HEK293T (cell line): Measurements from ENCODE around the gene FNBP1L.

Source experiments
- CTCF ChIA-PET: fragments of 350-600 bp; formaldehyde crosslinking; extraction: SDS; loops from one replicate; lab custom pipeline; 2021; ENCODE audit warnings: antibody characterized with exemption, inconsistent platforms; lab: Yijun Ruan, JAX
- POLR2A ChIA-PET: fragments of 350-600 bp; formaldehyde crosslinking; extraction: SDS; loops from one replicate; lab custom pipeline; 2020; ENCODE audit warnings: antibody characterized with exemption, inconsistent platforms; lab: Yijun Ruan, JAX
- DNase-seq: peaks from one replicate; pipeline ENCODE4 v3.0.0; 2012; ENCODE audit warnings: mixed read lengths; ENCODE audit errors: extremely low spot score
- ARNT ChIP-seq: fragments of 450-650 bp; IDR thresholded peaks from 2 replicates; pipeline ENCODE4 v1.6.1; 2017; ENCODE audit warnings: mild to moderate bottlenecking
- BHLHE40 ChIP-seq: fragments of 450-650 bp; IDR thresholded peaks from 2 replicates; pipeline ENCODE4 v1.6.1; 2016; ENCODE audit warnings: mild to moderate bottlenecking, moderate library complexity, borderline replicate concordance
- CTBP1 ChIP-seq: fragments of 450-650 bp; IDR thresholded peaks from 2 replicates; pipeline ENCODE4 v1.6.1; 2016; ENCODE audit warnings: borderline replicate concordance
- ELF4 ChIP-seq: fragments of 450-650 bp; IDR thresholded peaks from 2 replicates; pipeline ENCODE4 v1.6.1; 2017; ENCODE audit warnings: antibody characterized with exemption
- FOXA1 ChIP-seq: fragments of 450-650 bp; IDR thresholded peaks from 2 replicates; pipeline ENCODE4 v1.6.1; 2016; ENCODE audit warnings: mild to moderate bottlenecking
- FOXK2 ChIP-seq: fragments of 450-650 bp; IDR thresholded peaks from 2 replicates; pipeline ENCODE4 v1.6.1; 2016; ENCODE audit warnings: mild to moderate bottlenecking
- FOXM1 ChIP-seq: fragments of 450-650 bp; IDR thresholded peaks from 2 replicates; pipeline ENCODE4 v1.6.1; 2017; ENCODE audit warnings: mild to moderate bottlenecking, borderline replicate concordance
- HDGF ChIP-seq: fragments of 450-650 bp; IDR thresholded peaks from 2 replicates; pipeline ENCODE4 v1.6.1; 2017; ENCODE audit warnings: antibody characterized with exemption, borderline replicate concordance
- L3MBTL2 ChIP-seq: fragments of 450-650 bp; conservative IDR thresholded peaks from 2 replicates; pipeline ENCODE4 v1.6.1; 2016; ENCODE audit warnings: mild to moderate bottlenecking
- LEF1 ChIP-seq: fragments of 450-650 bp; IDR thresholded peaks from 2 replicates; pipeline ENCODE4 v1.6.1; 2017; ENCODE audit warnings: mild to moderate bottlenecking, borderline replicate concordance
- NFRKB ChIP-seq: fragments of 450-650 bp; IDR thresholded peaks from 2 replicates; pipeline ENCODE4 v1.6.1; 2016; ENCODE audit warnings: mild to moderate bottlenecking, moderate library complexity
- SP1 ChIP-seq: fragments of 450-650 bp; IDR thresholded peaks from 2 replicates; pipeline ENCODE4 v1.6.1; 2017
- SUZ12 ChIP-seq: fragments of 450-650 bp; IDR thresholded peaks from 2 replicates; pipeline ENCODE4 v1.6.1; 2016; ENCODE audit warnings: mild to moderate bottlenecking
- TARDBP ChIP-seq: fragments of 450-650 bp; IDR thresholded peaks from 2 replicates; pipeline ENCODE4 v1.6.1; 2016
- ZNF384 ChIP-seq: fragments of 450-650 bp; IDR thresholded peaks from 2 replicates; pipeline ENCODE4 v1.6.1; 2016
- TF ChIP-seq, protein P1 (sequence below): fragments of 450-650 bp; IDR thresholded peaks from 2 replicates; pipeline ENCODE4 v1.6.1; 2016

The FNBP1L gene

GRCh38 chr1:93440706-93441105 lies 7.2 kb upstream of the FNBP1L start:
- TF ChIP-seq TARDBP (no peak), NFRKB (no peak), L3MBTL2 (no peak)
- ChIA-PET CTCF (no interaction called here), POLR2A (no interaction called here)
- DNase-seq = no peak

GRCh38 chr1:93441589-93441988 lies 6.3 kb upstream of the FNBP1L start:
- POLR2A ChIA-PET = no interaction called here
- DNase-seq = no peak
- CTCF ChIA-PET = no interaction called here
- TF ChIP-seq TARDBP = no peak
- TF ChIP-seq ELF4 = no peak

DNA sequence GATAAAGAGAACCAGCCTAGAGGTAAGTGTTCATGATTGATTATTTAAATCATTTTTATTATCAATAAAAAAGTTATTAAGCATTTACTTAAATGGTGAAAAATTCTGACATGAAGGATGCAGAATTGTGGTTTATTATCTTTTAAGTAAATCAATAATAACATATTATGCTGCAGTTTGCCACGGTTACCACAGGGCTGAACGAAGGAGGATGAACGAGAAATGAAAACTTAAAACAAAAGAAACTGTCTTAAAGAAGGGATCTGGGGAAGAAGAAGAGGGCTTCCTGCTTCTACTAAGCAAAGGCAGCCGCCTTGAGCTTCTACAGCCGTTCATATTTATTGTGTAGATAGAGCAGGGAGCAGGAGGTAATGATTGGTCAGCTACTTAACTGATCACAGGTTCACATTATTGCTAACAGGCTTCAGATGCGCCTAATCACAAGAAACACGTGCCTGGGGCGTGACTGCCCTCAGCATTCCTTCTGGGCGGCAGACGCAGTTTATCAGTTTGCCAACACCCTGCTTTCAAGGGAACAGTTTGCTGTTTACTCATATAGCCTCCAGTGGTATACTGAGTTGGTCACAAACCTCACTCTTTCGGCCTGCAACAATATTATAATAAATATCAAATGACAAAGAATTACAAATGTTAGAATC lies 5.8 kb upstream of the FNBP1L start:
- TF ChIP-seq L3MBTL2 (peak; percentile 60), NFRKB (no peak), HDGF (no peak), FOXM1 (no peak), SUZ12 (no peak)
- ChIA-PET POLR2A (no interaction called here), CTCF (interaction anchor here (0.9 kb wide), 1 partner anchor 272 kb away, joined by 3 read pairs; no protein-coding TSS in a partner anchor)
- DNase-seq = no peak

GRCh38 chr1:93442741-93443140 lies 5.2 kb upstream of the FNBP1L start:
- no peak for TF ChIP-seq SUZ12
- POLR2A ChIA-PET = no interaction called here
- DNase-seq = no peak
- CTCF ChIA-PET = interaction anchor here (0.9 kb wide), 1 partner anchor 271 kb away, joined by 3 read pairs; no protein-coding TSS in a partner anchor

DNA sequence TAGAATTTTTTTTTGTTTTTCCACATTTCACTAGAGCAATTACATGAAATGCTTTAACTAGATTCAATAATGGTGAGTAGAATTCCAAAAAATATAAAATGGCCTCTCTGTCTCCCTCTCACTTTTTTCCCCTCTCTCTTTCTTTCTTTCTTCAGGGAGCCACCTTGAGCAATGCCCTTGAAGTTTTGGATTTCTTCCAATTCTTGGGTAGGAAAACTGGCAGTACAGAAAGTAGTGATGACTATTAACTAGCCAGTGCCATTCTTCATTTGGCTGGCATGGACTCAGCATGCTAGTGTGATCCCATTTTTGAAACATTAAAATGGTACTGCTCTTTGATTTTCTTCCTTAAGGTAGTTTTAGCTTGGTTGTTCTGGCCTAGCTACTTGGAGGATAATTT lies 4.5 kb upstream of the FNBP1L start:
- TF ChIP-seq, protein P1, sequence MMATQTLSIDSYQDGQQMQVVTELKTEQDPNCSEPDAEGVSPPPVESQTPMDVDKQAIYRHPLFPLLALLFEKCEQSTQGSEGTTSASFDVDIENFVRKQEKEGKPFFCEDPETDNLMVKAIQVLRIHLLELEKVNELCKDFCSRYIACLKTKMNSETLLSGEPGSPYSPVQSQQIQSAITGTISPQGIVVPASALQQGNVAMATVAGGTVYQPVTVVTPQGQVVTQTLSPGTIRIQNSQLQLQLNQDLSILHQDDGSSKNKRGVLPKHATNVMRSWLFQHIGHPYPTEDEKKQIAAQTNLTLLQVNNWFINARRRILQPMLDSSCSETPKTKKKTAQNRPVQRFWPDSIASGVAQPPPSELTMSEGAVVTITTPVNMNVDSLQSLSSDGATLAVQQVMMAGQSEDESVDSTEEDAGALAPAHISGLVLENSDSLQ = no peak
- TF ChIP-seq SP1 (no peak), ZNF384 (no peak), SUZ12 (no peak), NFRKB (no peak), ELF4 (no peak), BHLHE40 (no peak)
- no peak for DNase-seq
- ChIA-PET CTCF (no interaction called here), POLR2A (no interaction called here)

GRCh38 chr1:93446837-93447451 lies 974 bp upstream of the FNBP1L start:
- no peak for DNase-seq
- TF ChIP-seq TARDBP (no peak), NFRKB (no peak), SUZ12 (no peak), ARNT (no peak), HDGF (no peak), ZNF384 (no peak), L3MBTL2 (no peak), FOXA1 (no peak), FOXK2 (no peak), SP1 (no peak), CTBP1 (no peak), FOXM1 (no peak), ELF4 (no peak), LEF1 (no peak), BHLHE40 (no peak)
- TF ChIP-seq, protein P1 = no peak
- ChIA-PET POLR2A (interaction anchor here (0.9 to 1.6 kb wide), 6 partner anchors 10 to 399 kb away, joined by 3 to 5 read pairs (median 4); partner anchors contain the start of gene DR1), CTCF (interaction anchor here (0.8 to 1.0 kb wide), 2 partner anchors 142 to 182 kb away, joined by 3 to 6 read pairs; no protein-coding TSS in a partner anchor)

- CTCF ChIA-PET = no interaction called here
- DNase-seq = peak; percentile 56
- TF ChIP-seq SUZ12 = no peak
- TF ChIP-seq L3MBTL2 = peak; percentile 66; the same call in 1 of the 2 replicates
- POLR2A ChIA-PET = interaction anchor here (0.8 to 1.6 kb wide), 4 partner anchors 8 to 399 kb away, joined by 3 to 5 read pairs (median 3); no protein-coding TSS in a partner anchor
Measured at GRCh38 chr1:93448292-93448982, 519 bp downstream of the FNBP1L start.
